ENCODE results near the gene DPRX. TPM values are rescaled to one million over a fixed set of nuclear protein-coding genes. Genes with fewer than 3 reads are reported as not detected.
"Not testable (repeated sequence)": the region's sequence is repeated elsewhere in the genome, so short reads cannot be mapped to it uniquely, and the experiment has no call there.

The DPRX gene
- total RNA-seq, 1 donor from 2014 or later, result not detected

DNA sequence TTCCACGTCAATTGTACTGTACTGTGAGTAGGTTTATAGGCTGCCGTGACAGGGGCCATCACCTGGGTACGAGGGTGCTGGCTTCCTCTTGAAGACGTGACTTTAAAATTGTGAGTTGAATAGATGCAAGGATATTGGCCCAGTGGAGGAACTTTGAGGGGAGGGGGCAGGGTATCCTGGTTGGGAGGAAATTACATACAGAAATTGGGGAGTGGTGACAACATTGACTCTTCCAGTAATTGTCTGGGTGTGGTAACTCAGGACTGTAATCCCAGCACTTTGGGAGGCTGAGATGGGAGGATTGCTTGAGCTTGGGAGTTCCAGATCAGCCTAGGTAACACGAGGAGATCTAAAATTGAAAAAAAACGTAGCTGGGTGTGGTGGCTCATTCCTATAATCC is 30.4 kb downstream of the DPRX start:
- Histone ChIP-seq H3K27ac (replicated peaks) (no peak overlapping the region), H3K4me3 (no peak overlapping the region), H3K4me1 (peaks cover 5% of the 10 kb centered on the region), H3K9me3 (replicated peaks) (no peaks in the 10 kb centered on the region), H3K27me3 (ENCODE audit: low read depth) (peaks cover 18% of the 10 kb centered on the region), H3K36me3 (no peaks in the 10 kb centered on the region)
- no peak for DNase-seq
- TF ChIP-seq, protein P1, sequence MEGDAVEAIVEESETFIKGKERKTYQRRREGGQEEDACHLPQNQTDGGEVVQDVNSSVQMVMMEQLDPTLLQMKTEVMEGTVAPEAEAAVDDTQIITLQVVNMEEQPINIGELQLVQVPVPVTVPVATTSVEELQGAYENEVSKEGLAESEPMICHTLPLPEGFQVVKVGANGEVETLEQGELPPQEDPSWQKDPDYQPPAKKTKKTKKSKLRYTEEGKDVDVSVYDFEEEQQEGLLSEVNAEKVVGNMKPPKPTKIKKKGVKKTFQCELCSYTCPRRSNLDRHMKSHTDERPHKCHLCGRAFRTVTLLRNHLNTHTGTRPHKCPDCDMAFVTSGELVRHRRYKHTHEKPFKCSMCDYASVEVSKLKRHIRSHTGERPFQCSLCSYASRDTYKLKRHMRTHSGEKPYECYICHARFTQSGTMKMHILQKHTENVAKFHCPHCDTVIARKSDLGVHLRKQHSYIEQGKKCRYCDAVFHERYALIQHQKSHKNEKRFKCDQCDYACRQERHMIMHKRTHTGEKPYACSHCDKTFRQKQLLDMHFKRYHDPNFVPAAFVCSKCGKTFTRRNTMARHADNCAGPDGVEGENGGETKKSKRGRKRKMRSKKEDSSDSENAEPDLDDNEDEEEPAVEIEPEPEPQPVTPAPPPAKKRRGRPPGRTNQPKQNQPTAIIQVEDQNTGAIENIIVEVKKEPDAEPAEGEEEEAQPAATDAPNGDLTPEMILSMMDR (IDR thresholded peaks at IDR 0.05; ENCODE audit: borderline replicate concordance), result no peak
- intact Hi-C loops (cut with micrococcal nuclease), result no loop called here

DNA sequence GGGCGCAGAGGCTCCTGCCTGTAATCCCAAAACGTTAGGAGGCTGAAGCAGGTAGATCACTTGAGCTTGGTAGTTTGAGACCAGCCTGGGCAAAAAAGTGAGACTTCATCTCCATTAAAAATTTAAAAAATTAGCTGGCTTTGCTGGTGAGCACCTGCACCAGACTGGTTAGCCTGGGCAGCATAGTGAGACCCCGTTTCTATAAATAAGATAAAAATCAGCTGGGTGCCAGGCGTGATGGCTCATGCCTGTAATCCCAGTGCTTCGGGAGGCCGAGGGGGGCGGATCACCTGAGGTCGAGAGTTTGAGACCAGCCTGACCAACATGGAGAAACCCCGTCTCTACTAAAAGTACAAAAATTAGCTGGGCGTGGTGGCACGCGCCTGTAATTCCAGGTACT is 32.4 kb downstream of the DPRX start:
- no peak for DNase-seq
- Histone ChIP-seq H3K4me1 (peaks cover 1% of the 10 kb centered on the region), H3K27me3 (ENCODE audit: low read depth) (no peaks in the 10 kb centered on the region), H3K36me3 (no peaks in the 10 kb centered on the region), H3K27ac (replicated peaks) (no peak overlapping the region), H3K4me3 (no peak overlapping the region), H3K9me3 (replicated peaks) (no peaks in the 10 kb centered on the region)
- TF ChIP-seq, protein P1 (IDR thresholded peaks at IDR 0.05; ENCODE audit: borderline replicate concordance), result no peak
- intact Hi-C loops (cut with micrococcal nuclease), result no loop called here

DNA sequence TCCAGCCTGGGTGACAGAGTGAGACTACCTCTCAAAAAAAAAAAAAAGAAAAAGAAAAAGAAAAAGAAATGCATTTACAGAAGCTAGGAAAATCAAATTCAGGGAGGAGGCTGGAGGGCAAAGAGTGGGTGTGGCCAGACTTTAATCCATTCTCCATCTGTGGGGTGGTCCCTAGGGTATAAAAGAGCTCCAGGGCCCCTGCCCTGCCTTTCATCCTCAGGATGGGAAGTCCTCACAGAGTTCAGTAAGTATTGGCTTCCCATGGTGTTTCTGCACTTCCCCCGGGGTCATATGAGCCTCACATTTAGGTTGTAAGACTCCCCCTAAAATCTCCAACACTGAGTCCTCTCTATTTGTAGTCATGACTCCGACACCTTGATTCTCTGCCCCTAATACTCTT is 33.0 kb downstream of the DPRX start:
- TF ChIP-seq, protein P1 (IDR thresholded peaks at IDR 0.05; ENCODE audit: borderline replicate concordance), result no peak
- Histone ChIP-seq H3K27ac (replicated peaks) (no peak overlapping the region), H3K27me3 (ENCODE audit: low read depth) (no peaks in the 10 kb centered on the region), H3K36me3 (no peaks in the 10 kb centered on the region), H3K9me3 (replicated peaks) (no peaks in the 10 kb centered on the region), H3K4me1 (no peaks in the 10 kb centered on the region), H3K4me3 (no peak overlapping the region)
- intact Hi-C loops (cut with micrococcal nuclease), result no loop called here
- no peak for DNase-seq

DNA sequence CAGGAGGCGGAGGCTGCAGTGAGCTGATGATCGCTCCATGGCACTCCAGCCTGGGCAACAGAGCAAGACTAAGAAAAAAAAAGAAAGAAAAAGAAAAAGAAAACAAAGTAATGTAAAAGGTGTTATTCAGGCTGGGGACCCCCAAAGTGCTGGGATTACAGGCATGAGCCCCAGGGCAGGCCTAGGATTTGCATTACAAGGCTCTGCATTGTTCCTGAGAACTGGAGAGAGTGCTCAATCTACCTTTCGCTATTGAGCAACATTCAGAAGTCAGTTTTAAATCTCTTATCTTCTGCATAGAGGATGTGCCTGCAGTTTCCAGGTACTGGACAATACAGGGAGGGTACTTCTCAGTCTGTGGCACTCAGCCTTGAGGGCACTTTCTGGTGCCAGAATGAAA is 34.5 kb downstream of the DPRX start:
- DNase-seq; H3K36me3 ChIP-seq; intact Hi-C loops (cut with micrococcal nuclease); H3K4me3 ChIP-seq; H3K27ac ChIP-seq (replicated peaks); H3K27me3 ChIP-seq (ENCODE audit: low read depth); H3K4me1 ChIP-seq; H3K9me3 ChIP-seq (replicated peaks): not testable (repeated sequence)

DNA sequence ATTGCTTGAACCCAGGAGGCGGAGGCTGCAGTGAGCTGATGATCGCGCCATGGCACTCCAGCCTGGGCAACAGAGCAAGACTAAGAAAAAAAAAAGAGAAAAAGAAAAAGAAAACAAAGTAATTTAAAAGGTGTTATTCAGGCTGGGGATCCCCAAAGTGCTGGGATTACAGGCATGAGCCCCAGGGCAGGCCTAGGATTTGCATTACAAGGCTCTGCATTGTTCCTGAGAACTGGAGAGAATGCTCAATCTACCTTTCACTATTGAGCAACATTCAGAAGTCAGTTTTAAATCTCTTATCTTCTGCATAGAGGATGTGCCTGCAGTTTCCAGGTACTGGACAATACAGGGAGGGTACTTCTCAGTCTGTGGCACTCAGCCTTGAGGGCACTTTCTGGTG is 37.0 kb downstream of the DPRX start:
- DNase-seq; intact Hi-C loops (cut with micrococcal nuclease); H3K27ac ChIP-seq (replicated peaks); H3K4me3 ChIP-seq; H3K27me3 ChIP-seq (ENCODE audit: low read depth); H3K9me3 ChIP-seq (replicated peaks); H3K36me3 ChIP-seq; H3K4me1 ChIP-seq: not testable (repeated sequence)

DNA sequence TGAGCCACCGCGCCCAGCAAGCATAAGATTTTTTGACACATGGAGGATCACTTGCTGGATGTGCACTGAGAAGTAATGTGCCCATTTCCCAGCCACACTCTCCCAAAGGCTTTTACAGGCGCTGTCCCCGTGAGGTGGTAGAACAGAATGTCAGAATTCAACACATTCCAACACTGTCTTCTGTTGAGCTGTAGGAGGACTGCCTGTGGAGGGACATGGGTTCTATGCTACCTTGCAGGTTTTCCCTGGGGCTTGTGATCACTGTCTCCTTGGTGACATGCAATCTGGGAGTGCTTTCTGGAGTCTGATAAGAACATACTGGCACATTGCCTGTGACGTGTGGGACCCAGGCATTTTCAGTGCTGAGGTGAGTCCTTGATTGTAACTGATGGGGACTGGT is 38.5 kb downstream of the DPRX start:
- TF ChIP-seq, protein P1 (IDR thresholded peaks at IDR 0.05; ENCODE audit: borderline replicate concordance), result no peak
- Histone ChIP-seq H3K27ac (replicated peaks) (no peak overlapping the region), H3K27me3 (ENCODE audit: low read depth) (peaks cover 7% of the 10 kb centered on the region), H3K4me1 (no peaks in the 10 kb centered on the region), H3K36me3 (no peaks in the 10 kb centered on the region), H3K4me3 (no peak overlapping the region), H3K9me3 (replicated peaks) (no peaks in the 10 kb centered on the region)
- intact Hi-C loops (cut with micrococcal nuclease), result no loop called here
- DNase-seq, result no peak

DNA sequence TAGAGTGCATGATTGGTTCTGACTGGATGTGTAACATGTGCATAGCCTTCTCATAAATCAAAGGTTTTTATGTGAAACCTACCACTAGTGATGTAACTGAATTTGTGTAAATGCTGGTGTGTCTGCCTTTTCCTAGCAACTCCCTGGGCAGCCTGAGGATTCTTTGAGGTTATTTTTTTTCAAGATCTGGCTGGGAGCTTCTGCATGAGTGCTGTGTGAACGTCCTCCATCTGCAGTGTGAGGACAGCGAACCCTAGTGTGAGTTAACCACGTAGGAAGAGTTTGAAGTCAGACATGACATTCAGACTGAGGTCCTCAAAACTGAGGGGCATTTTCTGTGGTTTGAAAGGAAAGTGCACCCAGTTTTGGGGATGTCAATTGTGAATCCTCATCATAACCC is 39.9 kb downstream of the DPRX start:
- no peak overlapping the region for H3K27ac ChIP-seq (replicated peaks)
- TF ChIP-seq, protein P1 (IDR thresholded peaks at IDR 0.05; ENCODE audit: borderline replicate concordance), result no peak
- no peak for DNase-seq
- intact Hi-C loops (cut with micrococcal nuclease), result no loop called here
- no peaks in the 10 kb centered on the region for H3K36me3 ChIP-seq
- H3K27me3 ChIP-seq (ENCODE audit: low read depth), result peaks cover 15% of the 10 kb centered on the region
- H3K4me3 ChIP-seq, result no peak overlapping the region
- no peaks in the 10 kb centered on the region for H3K4me1 ChIP-seq
- H3K9me3 ChIP-seq (replicated peaks), result no peaks in the 10 kb centered on the region
